ENCODE data around the gene MYNN.

MYNN gene

GRCh38 chr3:169769287-169770181 is 3.7 kb upstream of the MYNN start, which contains the start of gene ACTRT3:
ACTRT3 (minus strand) TSS chr3:169769561; CDS start chr3:169769520, 41 bp downstream.
- Histone ChIP-seq H3K23ac (ENCODE audit: low read length in 2 of 2) (no peak within 1 kb of the TSS), H3K4me2 (ENCODE audit: low read length, poor library complexity, severe bottlenecking) (peak within 1 kb of the TSS; percentile 78), H2BK12ac (ENCODE audit: low read length in 2 of 2) (peak within 1 kb of the TSS in 1 of 2 experiments; percentile 58), H2AK5ac (ENCODE audit: low read length, severe bottlenecking) (no peak within 1 kb of the TSS), H3K4me3 (ENCODE audit: insufficient read depth in 1 of 2, low read depth in 1 of 2, low read length in 2 of 2) (peak within 1 kb of the TSS; percentile 78 to 95), H3K4ac (ENCODE audit: low read depth in 1 of 2, low read length in 2 of 2) (peak within 1 kb of the TSS; percentile 73 to 76), H4K8ac (ENCODE audit: low read length) (peak within 1 kb of the TSS; percentile 98), H2BK5ac (ENCODE audit: low read depth, low read length, poor library complexity, severe bottlenecking) (peak within 1 kb of the TSS; percentile 38), H4K91ac (ENCODE audit: low read length) (peak within 1 kb of the TSS; percentile 79), H3K79me1 (replicated peaks; ENCODE audit: low read length, poor library complexity, severe bottlenecking) (no peaks in the 10 kb centered on the region), H3K9me3 (ENCODE audit: control insufficient read depth, low read length) (no peaks in the 10 kb centered on the region), H3K27ac (ENCODE audit: low read length, poor library complexity, severe bottlenecking) (peak within 1 kb of the TSS; percentile 62), H3K9ac (ENCODE audit: low read length) (peak within 1 kb of the TSS; percentile 99), H3K36me3 (ENCODE audit: control insufficient read depth in 1 of 2, insufficient read depth in 2 of 2, low read depth in 1 of 2, low read length in 2 of 2) (peaks cover 7 to 10% of the 10 kb centered on the region in 2 experiments), H3K14ac (ENCODE audit: low read length in 2 of 2) (peak within 1 kb of the TSS in 1 of 2 experiments; percentile 65), H2BK15ac (ENCODE audit: low read depth, poor library complexity, severe bottlenecking) (peak within 1 kb of the TSS; percentile 99), H2BK120ac (ENCODE audit: low read depth, low read length) (peak within 1 kb of the TSS; percentile 79), H3K18ac (ENCODE audit: low read depth in 1 of 2, low read length in 2 of 2) (peak within 1 kb of the TSS; percentile 85 to 97), H2AFZ (ENCODE audit: low read depth, low read length) (peak within 1 kb of the TSS; percentile 80), H3K27me3 (ENCODE audit: control insufficient read depth in 1 of 2, insufficient read depth in 1 of 2, low read length in 2 of 2) (no peaks in the 10 kb centered on the region), H3K4me1 (ENCODE audit: control insufficient read depth, insufficient read depth, low read depth, low read length) (peaks cover 6% of the 10 kb centered on the region)
- DNase-seq: peak; percentile 74
- WGBS: 2% methylated on average over 49 of the region's 51 CpGs

GRCh38 chr3:169771497-169772304 is 1.5 kb upstream of the MYNN start:
- Histone ChIP-seq H3K14ac (ENCODE audit: low read length in 2 of 2) (no peak overlapping the region), H3K79me1 (replicated peaks; ENCODE audit: low read length, poor library complexity, severe bottlenecking) (peaks cover 3% of the 10 kb centered on the region), H4K8ac (ENCODE audit: low read length) (no peak overlapping the region), H2AK5ac (ENCODE audit: low read length, severe bottlenecking) (no peak overlapping the region), H3K4me3 (ENCODE audit: insufficient read depth in 1 of 2, low read depth in 1 of 2, low read length in 2 of 2) (peak overlapping the region; percentile 59 to 97), H3K23ac (ENCODE audit: low read length in 2 of 2) (no peak overlapping the region), H3K4me1 (ENCODE audit: control insufficient read depth, insufficient read depth, low read depth, low read length) (peaks cover 2% of the 10 kb centered on the region), H2BK120ac (ENCODE audit: low read depth, low read length) (no peak overlapping the region), H2BK5ac (ENCODE audit: low read depth, low read length, poor library complexity, severe bottlenecking) (no peak overlapping the region), H2AFZ (ENCODE audit: low read depth, low read length) (no peak overlapping the region), H3K27me3 (ENCODE audit: control insufficient read depth in 1 of 2, insufficient read depth in 1 of 2, low read length in 2 of 2) (no peaks in the 10 kb centered on the region), H3K9ac (ENCODE audit: low read length) (peak overlapping the region; percentile 98), H3K27ac (ENCODE audit: low read length, poor library complexity, severe bottlenecking) (peak overlapping the region; percentile 72), H2BK15ac (ENCODE audit: low read depth, poor library complexity, severe bottlenecking) (no peak overlapping the region), H4K91ac (ENCODE audit: low read length) (no peak overlapping the region), H3K18ac (ENCODE audit: low read depth in 1 of 2, low read length in 2 of 2) (no peak overlapping the region), H3K36me3 (ENCODE audit: control insufficient read depth in 1 of 2, insufficient read depth in 2 of 2, low read depth in 1 of 2, low read length in 2 of 2) (peaks cover 4 to 31% of the 10 kb centered on the region in 2 experiments), H3K4me2 (ENCODE audit: low read length, poor library complexity, severe bottlenecking) (peak overlapping the region; percentile 86), H2BK12ac (ENCODE audit: low read length in 2 of 2) (no peak overlapping the region), H3K9me3 (ENCODE audit: control insufficient read depth, low read length) (no peaks in the 10 kb centered on the region), H3K4ac (ENCODE audit: low read depth in 1 of 2, low read length in 2 of 2) (no peak overlapping the region)
- DNase-seq: peak; percentile 91
- 0% methylated on average over 20 of the region's 27 CpGs for WGBS

- Histone ChIP-seq H3K9ac (ENCODE audit: low read length) (peak overlapping the region; percentile 98), H3K4me3 (ENCODE audit: insufficient read depth in 1 of 2, low read depth in 1 of 2, low read length in 2 of 2) (peak overlapping the region; percentile 90 to 97), H3K23ac (ENCODE audit: low read length in 2 of 2) (no peak overlapping the region), H3K14ac (ENCODE audit: low read length in 2 of 2) (no peak overlapping the region), H3K27me3 (ENCODE audit: control insufficient read depth in 1 of 2, insufficient read depth in 1 of 2, low read length in 2 of 2) (no peaks in the 10 kb centered on the region), H2BK12ac (ENCODE audit: low read length in 2 of 2) (no peak overlapping the region), H3K4me2 (ENCODE audit: low read length, poor library complexity, severe bottlenecking) (peak overlapping the region; percentile 82), H2BK15ac (ENCODE audit: low read depth, poor library complexity, severe bottlenecking) (no peak overlapping the region), H3K79me1 (replicated peaks; ENCODE audit: low read length, poor library complexity, severe bottlenecking) (peaks cover 3% of the 10 kb centered on the region), H3K4me1 (ENCODE audit: control insufficient read depth, insufficient read depth, low read depth, low read length) (peaks cover 2% of the 10 kb centered on the region), H2BK120ac (ENCODE audit: low read depth, low read length) (peak overlapping the region; percentile 94), H3K9me3 (ENCODE audit: control insufficient read depth, low read length) (no peaks in the 10 kb centered on the region), H3K27ac (ENCODE audit: low read length, poor library complexity, severe bottlenecking) (peak overlapping the region; percentile 92), H3K4ac (ENCODE audit: low read depth in 1 of 2, low read length in 2 of 2) (peak overlapping the region in 1 of 2 experiments; percentile 75), H3K18ac (ENCODE audit: low read depth in 1 of 2, low read length in 2 of 2) (peak overlapping the region in 1 of 2 experiments; percentile 98), H3K36me3 (ENCODE audit: control insufficient read depth in 1 of 2, insufficient read depth in 2 of 2, low read depth in 1 of 2, low read length in 2 of 2) (peaks cover 4 to 38% of the 10 kb centered on the region in 2 experiments), H2AFZ (ENCODE audit: low read depth, low read length) (no peak overlapping the region), H4K91ac (ENCODE audit: low read length) (peak overlapping the region; percentile 30), H4K8ac (ENCODE audit: low read length) (peak overlapping the region; percentile 97), H2BK5ac (ENCODE audit: low read depth, low read length, poor library complexity, severe bottlenecking) (peak overlapping the region; percentile 26), H2AK5ac (ENCODE audit: low read length, severe bottlenecking) (peak overlapping the region; percentile 13)
- DNase-seq: peak; percentile 87
- 1% methylated on average over 15 of the region's 15 CpGs for WGBS
These were observed 795 bp upstream of the MYNN start for GRCh38 chr3:169772305-169772896.
